Limb (tissue), 2 donors: Measurements from ENCODE around the gene PAN3.
"Not testable (repeated sequence)": the region's sequence is repeated elsewhere in the genome, so short reads cannot be mapped to it uniquely, and the experiment has no call there.

Source experiments
- DNase-seq, 2 donors: peaks; one replicate each; pipeline ENCODE4 v3.0.0-alpha.2; 2016; ENCODE audit errors: extremely low spot score in 2 of 2

Gene PAN3

DNA sequence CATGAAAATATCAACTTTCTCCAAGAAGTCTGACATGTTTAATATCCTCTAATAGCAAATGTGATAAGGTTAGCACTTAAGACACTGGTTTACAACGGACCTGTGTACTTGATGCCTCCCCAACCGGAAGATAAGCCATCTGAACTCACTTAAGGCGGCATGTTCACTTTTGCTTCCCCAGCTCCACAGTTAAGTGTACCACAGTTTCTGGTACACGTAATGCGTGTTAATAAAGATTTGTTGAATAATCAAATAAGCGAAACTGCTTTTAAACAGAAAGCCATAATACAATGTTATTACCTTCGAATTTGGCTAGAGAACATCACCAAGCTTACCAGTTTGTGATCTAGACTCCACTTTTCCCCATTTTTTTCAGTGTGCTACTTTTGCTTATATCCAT is 1.4 kb upstream of the PAN3 start:
- DNase-seq = no peak

DNA sequence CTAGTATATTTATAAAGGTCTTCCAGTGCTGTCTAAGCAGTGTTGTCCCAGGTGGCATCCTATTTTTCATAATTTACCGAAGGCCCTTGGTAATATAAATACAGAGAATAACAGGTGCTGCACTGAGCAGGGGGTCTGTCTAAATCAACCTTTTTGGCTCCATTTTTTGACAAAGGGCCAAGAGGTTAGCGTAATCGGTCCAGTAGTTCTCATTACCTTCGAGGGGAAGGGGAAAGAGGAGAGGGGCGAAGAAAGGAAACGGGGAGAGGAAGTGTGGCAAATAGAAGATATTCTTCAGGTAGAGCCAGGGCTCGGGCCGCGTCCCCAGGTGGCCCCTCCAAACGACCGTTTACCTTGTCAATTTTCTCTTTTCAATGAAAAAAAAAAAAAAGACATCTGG is 749 bp upstream of the PAN3 start:
- no peak for DNase-seq

DNA sequence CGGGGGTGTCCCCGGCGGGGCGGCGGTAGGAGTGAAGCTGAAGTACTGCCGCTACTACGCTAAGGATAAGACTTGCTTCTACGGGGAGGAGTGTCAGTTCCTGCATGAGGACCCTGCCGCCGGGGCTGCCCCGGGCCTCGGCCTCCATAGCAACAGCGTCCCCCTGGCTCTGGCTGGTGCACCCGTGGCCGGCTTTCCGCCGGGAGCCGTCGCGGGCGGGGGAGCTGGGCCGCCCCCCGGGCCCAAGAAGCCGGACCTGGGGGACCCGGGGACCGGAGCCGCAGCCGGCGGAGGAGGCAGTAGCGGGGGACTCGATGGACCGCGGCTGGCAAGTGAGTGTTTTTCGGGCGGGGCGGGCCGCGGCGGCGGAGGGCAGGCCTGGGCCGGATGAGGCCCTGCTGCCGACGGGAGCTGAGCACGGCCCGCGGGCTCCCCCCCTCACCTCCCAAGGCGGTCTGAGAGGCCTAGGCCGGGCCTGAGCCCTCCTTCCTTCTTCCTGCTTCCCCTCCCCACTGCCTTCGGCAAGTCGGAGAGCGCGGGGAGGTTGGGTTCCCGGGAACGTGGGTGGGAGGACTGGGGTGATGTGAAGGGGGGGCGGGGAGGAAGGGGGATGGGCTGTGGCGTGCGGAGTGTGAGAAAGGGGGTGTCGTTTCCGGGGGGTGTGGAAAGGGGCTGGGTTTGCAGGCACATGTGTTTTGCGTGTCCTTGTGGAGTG is 568 bp downstream of the PAN3 start:
- DNase-seq = peak; percentile 87 to 94

DNA sequence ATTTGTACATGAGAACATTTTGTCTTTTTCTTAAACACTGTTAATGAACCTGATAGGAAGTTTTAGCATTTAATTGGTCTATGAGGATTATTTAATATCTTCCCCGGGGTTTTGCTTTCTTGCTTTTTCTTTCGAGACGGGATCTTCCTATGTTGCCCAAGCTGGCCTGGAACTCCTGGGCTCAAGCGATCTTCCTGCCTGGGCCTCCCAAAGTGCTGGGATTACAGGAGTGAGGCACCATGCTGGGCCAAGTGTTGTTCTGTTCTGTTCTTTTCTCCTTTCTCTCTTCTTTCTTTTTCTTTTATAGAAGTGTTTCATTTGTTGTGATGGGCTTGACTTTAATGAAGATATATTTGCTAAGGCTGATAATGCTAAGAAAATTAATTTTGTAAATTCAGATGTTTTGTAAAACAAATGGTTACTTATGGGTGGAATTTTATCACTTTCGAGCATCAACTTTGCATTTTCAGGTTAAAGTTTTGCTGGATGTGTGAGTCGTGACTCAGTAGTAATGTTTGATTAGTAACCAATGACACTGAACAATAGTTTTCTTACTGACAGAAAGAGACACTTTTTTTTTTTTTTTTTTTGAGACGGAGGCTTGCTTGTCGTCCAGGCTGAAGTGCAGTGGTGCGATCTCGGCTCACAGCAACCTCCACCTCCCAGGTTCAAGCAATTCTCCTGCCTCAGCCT is 2.2 kb downstream of the PAN3 start:
- no peak for DNase-seq

DNA sequence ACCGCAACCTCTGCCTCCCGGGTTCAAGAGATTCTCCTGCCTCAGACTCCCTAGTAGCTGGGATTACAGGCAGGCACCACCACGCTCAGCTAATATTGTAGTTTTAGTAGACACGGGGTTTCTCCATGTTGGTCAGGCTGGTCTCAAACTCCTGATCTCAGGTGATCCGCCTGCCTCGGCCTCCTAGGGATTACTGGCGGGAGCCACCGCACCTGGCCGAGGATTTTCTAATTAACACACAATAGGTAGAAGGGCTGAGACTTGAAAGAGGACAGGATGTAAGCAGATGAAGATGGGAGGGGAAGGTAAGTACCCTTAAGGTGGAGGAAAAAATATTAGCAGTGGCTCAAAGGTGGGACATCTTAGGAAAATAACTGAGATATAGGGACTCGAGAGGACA is 3.2 kb downstream of the PAN3 start:
- DNase-seq = not testable (repeated sequence)

DNA sequence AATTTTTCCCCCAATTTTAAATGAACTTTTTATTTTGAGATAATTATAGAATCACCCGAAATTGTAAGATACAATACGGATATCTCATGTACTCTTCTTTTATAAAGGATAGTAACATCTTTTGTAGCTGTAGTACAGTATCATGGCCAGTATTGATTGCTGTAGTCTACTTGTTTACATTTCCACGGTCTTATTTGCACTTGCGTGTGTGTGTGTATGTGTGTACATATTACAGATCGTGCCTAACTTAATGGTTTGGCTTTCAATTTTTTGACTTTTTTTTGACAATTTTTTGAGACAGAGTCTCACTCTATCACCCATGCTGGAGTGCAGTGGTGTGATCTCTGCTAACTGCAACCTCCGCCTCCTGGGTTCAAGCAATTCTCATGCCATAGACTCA is 6.7 kb downstream of the PAN3 start:
- no peak for DNase-seq

DNA sequence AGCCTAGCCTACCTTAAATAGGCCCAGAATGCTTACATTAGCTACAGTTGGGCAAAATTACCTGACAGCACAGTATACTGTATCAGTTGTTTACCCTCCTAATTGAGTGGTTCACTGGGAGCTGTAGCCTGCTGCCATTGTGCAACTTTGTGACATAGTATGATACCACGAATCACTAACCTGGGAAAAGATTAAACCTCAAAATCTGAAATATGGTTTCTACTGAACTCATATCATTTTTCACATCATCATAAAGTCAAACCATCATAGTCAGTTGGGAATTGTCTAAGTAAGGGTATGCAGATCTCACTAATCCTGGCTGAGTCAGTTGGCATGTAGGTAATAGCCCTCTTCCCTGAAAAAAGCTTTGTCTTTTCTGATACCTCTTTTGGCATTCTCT is 9.2 kb downstream of the PAN3 start:
- no peak for DNase-seq

DNA sequence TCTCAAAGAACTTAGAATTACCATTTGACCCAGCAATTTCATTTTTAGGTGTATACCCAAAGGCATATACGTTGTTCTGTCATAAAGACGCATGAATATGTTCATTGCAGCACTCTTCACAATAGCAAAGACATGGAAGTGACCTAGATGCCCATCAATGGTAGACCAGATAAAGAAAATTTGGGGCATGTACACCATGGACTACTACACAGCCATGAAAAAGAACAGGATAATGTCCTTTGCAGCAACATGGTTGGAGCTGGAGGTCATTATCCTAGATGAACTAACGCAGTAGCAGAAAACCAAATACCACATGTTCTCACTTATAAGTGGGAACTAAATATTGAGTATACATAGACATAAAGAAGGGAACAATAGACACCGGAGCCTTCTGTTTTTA is 20.7 kb downstream of the PAN3 start:
- no peak for DNase-seq

DNA sequence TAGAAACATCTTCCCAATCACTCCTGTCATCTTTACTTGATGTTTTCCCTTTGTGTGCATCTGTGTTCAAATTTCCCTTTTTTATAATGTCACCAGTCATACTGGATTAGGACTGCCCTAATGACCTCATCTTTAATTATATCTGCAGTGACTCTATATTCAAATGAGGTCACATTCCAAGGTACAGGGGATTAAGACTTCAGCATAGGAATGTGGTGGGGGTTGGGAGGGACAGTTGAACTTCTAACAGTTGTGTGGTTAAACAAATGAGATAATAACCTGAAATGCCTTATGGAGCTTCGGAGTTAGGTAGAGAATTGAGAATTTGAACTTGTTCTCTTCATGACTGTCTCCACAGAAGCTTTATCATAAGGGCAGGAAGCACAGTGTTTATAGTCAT is 23.0 kb downstream of the PAN3 start:
- no peak for DNase-seq

DNA sequence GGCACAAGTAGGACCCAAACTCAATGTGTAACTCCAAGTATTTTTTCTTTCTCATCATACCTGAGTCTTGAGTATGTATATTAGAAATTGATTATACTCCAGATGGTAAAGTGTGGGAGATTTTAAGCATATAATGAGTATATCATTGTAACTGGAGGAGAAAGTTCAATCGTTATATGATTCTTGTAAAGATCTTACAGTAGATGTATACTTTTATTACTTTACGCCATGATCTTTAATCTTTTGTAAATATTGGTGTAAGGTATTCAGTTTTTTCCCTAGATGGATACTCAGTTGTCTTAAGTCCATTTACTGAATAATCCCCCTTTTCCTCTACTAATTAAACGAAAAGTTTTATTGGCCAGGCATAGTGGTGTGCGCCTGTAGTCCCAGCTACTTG is 25.2 kb downstream of the PAN3 start:
- no peak for DNase-seq

DNA sequence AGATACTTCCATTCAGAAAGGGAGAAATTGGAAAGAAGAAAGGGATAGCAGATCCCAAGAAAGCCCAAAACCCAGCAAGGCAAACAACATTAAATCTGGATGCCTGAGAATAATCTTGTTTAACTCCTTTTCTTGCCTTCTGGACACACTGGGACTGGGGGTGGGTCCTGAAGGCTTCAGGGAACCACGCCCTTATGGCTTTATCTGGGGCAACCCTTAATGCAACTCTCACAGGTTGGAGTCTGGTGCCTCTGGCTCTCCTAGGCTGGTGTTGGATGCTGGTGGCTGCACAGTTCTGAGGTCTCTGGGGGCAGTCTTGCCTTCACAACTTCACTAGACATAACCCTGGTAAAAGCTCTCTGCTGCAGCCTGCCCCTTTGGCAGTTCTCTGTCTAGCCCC is 27.9 kb downstream of the PAN3 start:
- no peak for DNase-seq

DNA sequence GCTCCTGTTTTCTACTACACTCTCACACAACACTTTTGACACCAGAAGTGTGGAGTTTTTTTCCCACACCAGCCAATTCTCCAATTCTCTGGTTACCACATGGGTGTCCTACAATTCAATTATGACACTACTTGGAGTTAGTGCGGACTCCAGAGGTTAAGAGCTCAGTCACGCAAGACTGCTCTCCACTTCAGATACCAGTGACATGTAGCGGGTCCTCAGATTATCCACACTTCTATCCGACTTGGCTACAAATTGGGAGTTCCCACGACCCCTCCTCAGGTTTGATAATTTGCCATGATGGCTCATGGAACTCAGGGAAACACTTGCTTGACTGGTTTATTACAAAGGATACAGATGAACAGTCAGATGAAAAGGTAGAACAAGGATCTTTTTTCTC is 32.9 kb downstream of the PAN3 start:
- DNase-seq = no peak

DNA sequence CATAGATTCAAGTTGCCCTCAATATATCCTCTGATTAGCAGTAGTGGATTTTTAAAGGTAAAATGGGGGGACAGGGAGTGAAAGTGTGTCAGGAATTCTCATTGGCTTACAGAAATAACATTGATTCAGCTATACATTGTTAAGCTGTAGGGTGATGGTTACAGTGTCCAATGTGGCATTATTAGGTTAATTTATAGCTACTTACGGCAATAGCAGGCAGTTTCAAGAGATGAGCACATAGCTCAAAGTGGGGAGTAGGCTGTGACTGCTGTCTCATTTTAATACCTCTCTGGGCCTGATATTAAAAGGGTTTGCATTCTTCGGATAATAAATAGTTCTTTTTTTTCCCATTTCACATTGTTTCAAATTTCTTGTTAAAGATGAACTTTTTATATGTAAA is 34.6 kb downstream of the PAN3 start:
- DNase-seq = no peak

DNA sequence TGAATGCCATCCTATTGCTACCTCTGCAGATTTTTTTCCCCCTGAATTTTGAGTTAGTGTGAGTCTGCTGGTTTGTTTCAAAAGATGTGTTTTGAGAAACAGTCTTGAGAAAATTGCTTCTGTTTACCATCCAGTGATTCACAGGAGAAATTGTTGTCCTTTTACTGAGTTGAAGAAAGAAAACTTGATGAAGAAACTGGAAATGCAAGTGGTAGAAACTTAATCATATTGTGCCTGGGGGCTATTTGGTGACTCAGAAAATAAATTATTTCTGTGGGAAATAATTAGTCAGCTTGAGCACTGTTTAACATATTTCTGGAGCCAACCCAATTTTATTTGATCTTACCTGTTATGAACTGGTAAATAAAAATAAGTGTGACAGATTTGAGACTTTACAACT is 35.4 kb downstream of the PAN3 start:
- no peak for DNase-seq

DNA sequence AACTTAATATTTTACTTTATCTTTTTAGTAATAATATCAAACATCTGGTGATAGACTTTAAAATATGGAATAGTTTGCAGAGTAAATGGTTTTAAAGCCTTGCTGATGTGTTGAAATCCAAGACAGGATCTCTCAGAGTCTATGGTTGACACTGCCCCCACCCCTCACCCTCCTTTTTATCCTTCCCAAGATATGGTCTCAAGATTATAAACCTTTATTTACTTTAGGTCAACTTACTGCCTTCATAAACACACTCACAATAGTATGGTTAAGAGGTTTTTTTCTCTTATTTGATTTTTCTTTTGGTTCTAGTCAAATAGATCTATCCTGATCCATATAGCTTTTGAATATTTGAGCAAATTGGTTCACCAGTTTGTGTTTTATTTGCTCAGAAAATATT is 39.0 kb downstream of the PAN3 start:
- DNase-seq = no peak

DNA sequence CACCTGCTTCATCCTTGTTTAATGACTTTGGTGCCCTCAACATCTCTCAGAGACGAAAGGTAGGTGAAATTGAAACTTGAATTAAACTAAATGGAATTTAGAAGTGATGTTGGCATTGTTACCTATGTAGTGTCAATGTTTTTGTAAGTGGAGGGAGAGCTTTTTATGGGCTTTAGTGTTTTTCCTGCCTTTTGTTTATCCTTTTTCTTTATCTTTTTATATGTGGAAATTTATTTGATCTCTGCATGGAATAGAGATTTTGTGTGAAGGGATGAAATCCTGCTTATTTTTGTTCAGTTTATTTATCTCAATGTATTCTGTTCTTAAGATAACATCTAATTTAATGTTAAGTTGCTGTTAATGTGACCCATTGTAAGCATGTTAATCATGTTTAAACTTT is 39.5 kb downstream of the PAN3 start:
- DNase-seq = no peak

DNA sequence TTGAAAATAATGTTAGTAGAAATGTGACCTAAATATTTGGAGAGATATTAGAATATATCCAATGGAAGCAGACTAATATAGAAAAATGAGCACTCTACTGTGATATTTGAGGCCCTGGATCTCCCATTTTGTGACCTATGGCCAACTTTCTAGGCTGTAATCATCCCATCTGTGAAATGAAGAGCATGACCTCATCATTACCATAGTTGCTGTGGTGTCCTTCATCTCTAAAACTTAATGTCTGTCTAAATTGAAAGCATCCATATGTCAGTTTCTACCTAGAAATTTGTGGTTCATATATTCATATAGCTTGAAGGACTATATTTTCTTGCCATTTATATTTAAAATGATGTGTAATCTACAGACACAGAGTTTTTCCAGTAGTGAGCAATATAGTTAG is 41.6 kb downstream of the PAN3 start:
- DNase-seq = no peak

DNA sequence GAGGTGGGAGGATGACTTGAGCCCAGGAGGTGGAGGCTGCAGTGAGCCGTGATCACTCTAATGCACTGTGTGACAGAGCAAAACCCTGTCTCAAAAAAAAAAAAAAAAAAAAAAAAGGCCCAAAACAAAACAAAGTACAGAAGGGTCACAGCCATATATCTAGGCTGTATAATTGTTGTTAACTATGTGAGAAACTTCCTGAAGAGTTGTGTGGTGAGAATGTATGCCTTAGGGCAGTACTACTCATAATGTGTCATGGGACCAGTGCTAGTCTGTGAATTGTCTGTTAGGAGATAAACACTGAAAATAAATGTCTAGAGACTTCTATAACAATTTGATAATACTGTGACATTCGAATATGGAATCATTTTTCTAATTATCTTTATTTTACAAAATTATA is 43.1 kb downstream of the PAN3 start:
- no peak for DNase-seq

DNA sequence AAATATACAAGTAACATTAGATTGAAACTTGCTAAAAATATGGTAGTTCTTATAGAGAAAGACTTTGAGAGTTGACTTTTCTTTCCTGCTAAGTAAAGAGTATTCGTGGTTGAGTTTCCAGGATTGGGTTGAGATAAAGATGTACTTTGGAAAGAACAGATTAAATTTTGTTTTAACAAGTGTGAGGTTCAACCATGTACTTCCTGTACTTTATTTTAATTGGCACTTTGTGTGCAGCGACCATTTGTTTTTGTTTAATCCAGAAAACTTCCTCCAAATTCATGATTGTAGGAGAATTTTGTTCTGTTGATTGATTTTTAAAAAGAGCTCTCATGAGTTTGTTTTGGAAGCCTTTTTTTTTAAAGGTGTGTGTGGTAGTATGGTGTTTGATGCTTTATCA is 46.9 kb downstream of the PAN3 start:
- DNase-seq = no peak

DNA sequence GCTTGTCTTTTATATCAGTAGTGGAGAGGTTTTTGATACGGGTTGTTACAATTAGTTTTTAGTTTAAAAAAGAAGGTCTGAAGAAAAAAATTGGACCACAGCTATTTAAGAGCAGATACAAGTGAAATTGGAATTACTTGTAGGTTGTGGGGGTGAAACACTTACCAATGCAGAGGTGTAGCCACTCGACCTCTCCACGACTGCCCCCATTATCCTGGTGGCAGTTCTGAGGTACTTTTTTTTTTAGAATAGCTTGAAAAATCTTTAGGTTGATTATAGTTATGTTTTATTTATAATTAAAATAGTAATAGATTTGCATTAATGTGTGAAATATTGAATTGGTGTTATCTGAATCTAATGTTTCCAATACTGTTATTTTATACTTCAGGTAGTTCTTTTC is 60.7 kb downstream of the PAN3 start:
- DNase-seq = no peak

DNA sequence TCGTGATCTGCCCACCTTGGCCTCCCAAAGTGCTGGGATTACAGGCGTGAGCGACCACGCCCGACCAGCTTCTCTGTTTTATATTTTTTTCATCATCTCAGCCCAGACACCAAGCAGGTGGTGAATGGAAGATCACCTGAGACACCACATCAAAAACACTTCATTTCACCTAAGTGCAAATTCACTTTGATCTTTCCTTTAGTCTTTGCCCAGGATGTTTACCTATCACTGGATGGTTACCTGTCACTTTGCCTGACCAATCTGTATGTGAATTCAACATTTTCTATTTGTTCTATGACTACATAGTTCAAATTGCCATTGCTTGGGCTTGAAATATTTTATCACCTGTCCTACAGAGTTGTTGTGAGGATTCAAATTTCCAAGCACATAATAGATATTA is 65.7 kb downstream of the PAN3 start:
- DNase-seq = no peak

DNA sequence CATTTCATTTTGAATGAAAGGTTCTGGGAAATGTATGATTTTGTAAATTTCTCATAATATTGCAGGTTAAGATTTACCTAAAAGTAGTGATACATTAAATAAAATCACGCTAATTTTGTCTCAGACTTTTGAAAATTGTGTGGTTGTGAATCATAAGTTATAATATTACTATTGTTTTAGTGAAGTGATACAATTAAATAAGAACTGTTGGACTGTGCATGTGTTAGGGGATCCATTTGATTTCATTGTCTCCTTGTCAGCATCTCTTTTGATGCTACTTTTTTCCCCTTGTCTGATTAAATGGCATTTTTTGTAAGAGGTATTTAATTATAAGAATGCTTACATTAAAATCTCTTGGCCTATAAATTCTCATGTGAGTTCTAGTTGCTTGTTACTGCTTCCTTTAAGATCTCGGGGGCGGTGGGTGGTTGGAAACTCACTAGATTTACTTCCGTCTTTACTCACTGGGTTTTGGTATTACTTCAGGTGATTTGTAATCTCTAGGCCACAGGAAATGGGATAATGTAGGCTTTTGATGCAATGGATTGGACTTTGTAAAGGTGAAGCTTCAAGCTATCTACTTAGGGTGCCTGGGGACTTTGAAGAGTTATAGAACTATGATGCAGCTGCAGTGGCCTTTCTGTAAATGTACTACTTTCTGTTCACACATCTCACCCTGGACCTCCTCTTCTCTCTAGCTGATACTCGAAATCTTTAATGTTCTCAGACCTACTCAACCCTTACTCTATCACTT is 66.5 kb downstream of the PAN3 start:
- DNase-seq = no peak

DNA sequence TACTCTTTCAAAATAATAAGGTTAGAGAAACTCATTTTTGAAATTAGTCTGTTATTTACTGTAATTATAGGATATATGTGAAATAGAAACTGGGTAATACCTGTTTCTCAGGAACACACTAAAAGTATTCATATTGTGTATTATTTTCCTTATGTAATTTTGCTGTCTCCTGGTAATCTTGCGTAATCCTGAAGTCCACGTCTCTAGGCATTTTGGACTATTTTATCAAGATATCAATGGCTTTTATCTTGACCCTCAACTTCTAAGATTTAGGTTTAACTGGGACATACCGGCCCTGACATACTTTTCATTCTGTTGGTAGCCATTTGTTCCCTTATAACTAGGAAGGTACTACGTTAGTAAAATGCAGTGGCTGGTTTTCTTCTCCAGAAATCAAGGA is 80.3 kb downstream of the PAN3 start:
- no peak for DNase-seq
